ENCODE data around the gene S100PBP.

Gene S100PBP

GRCh38 chr1:32894681-32895080, 77.2 kb downstream of the S100PBP start:
- Histone ChIP-seq H3K4me2 (ENCODE audit: low read length) (no peak overlapping the region), H3K36me3 (replicated peaks; ENCODE audit: low read depth, low read length) (no peaks in the 10 kb centered on the region), H3K9me3 (ENCODE audit: insufficient read depth, low read length) (no peaks in the 10 kb centered on the region), H3K27me3 (ENCODE audit: low read depth, low read length) (no peaks in the 10 kb centered on the region), H3K27ac (ENCODE audit: low read length) (no peak overlapping the region), H3K79me2 (ENCODE audit: low read length) (no peaks in the 10 kb centered on the region), H3K9ac (ENCODE audit: low read length) (no peak overlapping the region), H3K4me3 (ENCODE audit: low read length) (no peak overlapping the region), H2AFZ (ENCODE audit: low read depth, low read length) (no peak overlapping the region), H4K20me1 (ENCODE audit: insufficient read depth, low read length) (no peaks in the 10 kb centered on the region), H3K4me1 (ENCODE audit: low read length) (no peaks in the 10 kb centered on the region)
- no peak for TF ChIP-seq EZH2phosphoT487 (IDR thresholded peaks at IDR 0.05; ENCODE audit: low read depth)
- TF ChIP-seq CTCF (IDR thresholded peaks at IDR 0.05; ENCODE audit: low read depth, low read length), result no peak

- Histone ChIP-seq H3K4me2 (ENCODE audit: low read length) (no peak overlapping the region), H4K20me1 (ENCODE audit: insufficient read depth, low read length) (no peaks in the 10 kb centered on the region), H3K79me2 (ENCODE audit: low read length) (no peaks in the 10 kb centered on the region), H3K27ac (ENCODE audit: low read length) (no peak overlapping the region), H3K27me3 (ENCODE audit: low read depth, low read length) (no peaks in the 10 kb centered on the region), H3K9me3 (ENCODE audit: insufficient read depth, low read length) (no peaks in the 10 kb centered on the region), H2AFZ (ENCODE audit: low read depth, low read length) (no peak overlapping the region), H3K4me1 (ENCODE audit: low read length) (peaks cover 3% of the 10 kb centered on the region), H3K36me3 (replicated peaks; ENCODE audit: low read depth, low read length) (no peaks in the 10 kb centered on the region), H3K9ac (ENCODE audit: low read length) (no peak overlapping the region), H3K4me3 (ENCODE audit: low read length) (no peak overlapping the region)
- no peak for TF ChIP-seq EZH2phosphoT487 (IDR thresholded peaks at IDR 0.05; ENCODE audit: low read depth)
- no peak for TF ChIP-seq CTCF (IDR thresholded peaks at IDR 0.05; ENCODE audit: low read depth, low read length)
These were observed 78.1 kb downstream of the S100PBP start for GRCh38 chr1:32895325-32896215.

- H3K36me3 ChIP-seq (replicated peaks; ENCODE audit: low read depth, low read length), result no peaks in the 10 kb centered on the region
- H3K27me3 ChIP-seq (ENCODE audit: low read depth, low read length), result no peaks in the 10 kb centered on the region
- no peaks in the 10 kb centered on the region for H3K79me2 ChIP-seq (ENCODE audit: low read length)
- no peak overlapping the region for H3K4me3 ChIP-seq (ENCODE audit: low read length)
- H4K20me1 ChIP-seq (ENCODE audit: insufficient read depth, low read length), result no peaks in the 10 kb centered on the region
- no peak overlapping the region for H3K27ac ChIP-seq (ENCODE audit: low read length)
- no peak overlapping the region for H2AFZ ChIP-seq (ENCODE audit: low read depth, low read length)
- H3K9ac ChIP-seq (ENCODE audit: low read length), result no peak overlapping the region
- no peaks in the 10 kb centered on the region for H3K9me3 ChIP-seq (ENCODE audit: insufficient read depth, low read length)
- TF ChIP-seq EZH2phosphoT487 (IDR thresholded peaks at IDR 0.05; ENCODE audit: low read depth), result no peak
- no peak overlapping the region for H3K4me2 ChIP-seq (ENCODE audit: low read length)
- H3K4me1 ChIP-seq (ENCODE audit: low read length), result peaks cover 6% of the 10 kb centered on the region
These were observed 79.0 kb downstream of the S100PBP start for GRCh38 chr1:32896451-32896850.

- Histone ChIP-seq H4K20me1 (ENCODE audit: insufficient read depth, low read length) (no peaks in the 10 kb centered on the region), H3K9ac (ENCODE audit: low read length) (no peak overlapping the region), H3K27me3 (ENCODE audit: low read depth, low read length) (no peaks in the 10 kb centered on the region), H3K4me1 (ENCODE audit: low read length) (peaks cover 6% of the 10 kb centered on the region), H3K27ac (ENCODE audit: low read length) (no peak overlapping the region), H3K36me3 (replicated peaks; ENCODE audit: low read depth, low read length) (no peaks in the 10 kb centered on the region), H3K4me3 (ENCODE audit: low read length) (no peak overlapping the region), H3K4me2 (ENCODE audit: low read length) (no peak overlapping the region), H3K9me3 (ENCODE audit: insufficient read depth, low read length) (no peaks in the 10 kb centered on the region), H3K79me2 (ENCODE audit: low read length) (no peaks in the 10 kb centered on the region), H2AFZ (ENCODE audit: low read depth, low read length) (no peak overlapping the region)
- no peak for TF ChIP-seq EZH2phosphoT487 (IDR thresholded peaks at IDR 0.05; ENCODE audit: low read depth)
These were observed 79.9 kb downstream of the S100PBP start for GRCh38 chr1:32897082-32898049.

All from OCI-LY3 (cell line).